NCI-H2081 treated with DMSO at 0.1 percent for 48 hours (cell line): Measurements from ENCODE around the gene SSC5D.

Experiments used
- DNase-seq: peaks from one replicate; lab custom pipeline; 2025; lab: John Stamatoyannopoulos, UW

Gene SSC5D

GRCh38 chr19:55536951-55537740, 48.9 kb downstream of the SSC5D start, which contains the start of gene SBK2:
SBK2 (minus strand) TSS chr19:55537133; CDS start chr19:55536294, 839 bp downstream.
- no peak for DNase-seq

GRCh38 chr19:55537741-55538111, 49.5 kb downstream of the SSC5D start:
- DNase-seq, result no peak

- DNase-seq, result no peak
These were observed 49.9 kb downstream of the SSC5D start for GRCh38 chr19:55538132-55538531.

DNA sequence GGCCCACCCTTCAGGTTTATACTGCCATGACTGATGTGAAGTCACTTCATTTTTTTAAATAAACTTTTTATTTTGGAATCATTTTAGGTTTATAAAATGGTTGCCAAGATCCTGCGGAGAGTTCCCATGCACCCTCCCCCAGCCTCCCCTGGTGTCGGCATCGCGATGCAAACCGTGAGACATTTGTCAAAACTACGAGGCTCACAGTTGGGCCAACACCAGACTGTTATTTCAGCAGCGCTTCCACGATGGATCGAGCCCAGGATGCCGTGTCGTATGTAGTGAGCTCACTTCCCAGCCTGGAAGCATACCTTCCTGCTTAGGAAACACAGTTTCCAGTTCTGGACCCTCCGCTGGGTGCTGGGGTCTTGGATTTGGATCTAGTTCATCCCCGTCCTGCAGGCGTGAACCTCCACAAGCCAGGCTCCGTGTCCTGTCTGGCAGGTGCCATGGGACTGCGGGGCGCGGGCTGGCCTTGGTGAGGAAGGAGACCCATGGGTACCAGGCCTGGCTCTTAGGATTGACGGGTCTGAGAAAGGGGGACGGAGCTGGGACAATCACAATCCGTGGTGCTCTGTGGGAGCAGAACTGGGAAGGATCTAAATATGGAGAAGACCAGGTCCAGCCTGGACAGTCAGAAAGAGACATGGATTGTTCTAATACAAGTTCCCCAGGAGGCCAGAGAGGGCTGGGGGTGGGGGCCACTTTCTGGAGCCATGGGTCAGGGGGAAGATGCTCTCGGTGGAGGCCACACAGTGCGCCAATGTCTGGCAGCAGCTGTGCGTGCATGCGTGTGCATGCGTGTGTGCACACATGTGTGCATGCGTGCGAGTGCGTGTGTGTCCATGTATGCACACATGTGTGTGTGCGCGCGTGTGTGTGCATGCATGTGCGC, 51.1 kb downstream of the SSC5D start:
- no peak for DNase-seq

- no peak for DNase-seq
These were observed 52.4 kb downstream of the SSC5D start for GRCh38 chr19:55540619-55541018.

GRCh38 chr19:55541091-55541490, 52.9 kb downstream of the SSC5D start:
- no peak for DNase-seq

GRCh38 chr19:55542292-55542855, 54.1 kb downstream of the SSC5D start:
- no peak for DNase-seq

- DNase-seq, result no peak
These were observed 55.3 kb downstream of the SSC5D start for GRCh38 chr19:55543567-55543966.

DNA sequence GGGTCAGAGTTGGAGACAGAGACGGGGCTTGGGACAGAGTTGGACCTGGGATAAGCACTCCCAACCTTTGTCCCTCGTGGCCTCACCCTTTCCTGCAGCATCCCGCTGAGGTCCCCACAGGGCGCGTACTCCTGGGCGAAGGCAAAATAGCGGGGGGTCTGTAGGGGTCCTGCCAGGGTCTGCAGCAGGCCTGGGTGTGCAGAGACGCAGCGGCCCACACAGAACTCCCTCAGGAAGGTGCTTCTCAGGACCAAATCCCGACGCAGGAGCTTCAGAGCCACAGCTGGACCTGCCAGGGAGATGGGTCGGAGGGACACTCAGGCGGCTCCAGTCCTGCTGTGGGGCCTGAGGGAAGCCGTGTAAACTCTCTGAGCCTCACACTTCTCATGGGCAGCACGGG, 55.8 kb downstream of the SSC5D start:
- no peak for DNase-seq

DNA sequence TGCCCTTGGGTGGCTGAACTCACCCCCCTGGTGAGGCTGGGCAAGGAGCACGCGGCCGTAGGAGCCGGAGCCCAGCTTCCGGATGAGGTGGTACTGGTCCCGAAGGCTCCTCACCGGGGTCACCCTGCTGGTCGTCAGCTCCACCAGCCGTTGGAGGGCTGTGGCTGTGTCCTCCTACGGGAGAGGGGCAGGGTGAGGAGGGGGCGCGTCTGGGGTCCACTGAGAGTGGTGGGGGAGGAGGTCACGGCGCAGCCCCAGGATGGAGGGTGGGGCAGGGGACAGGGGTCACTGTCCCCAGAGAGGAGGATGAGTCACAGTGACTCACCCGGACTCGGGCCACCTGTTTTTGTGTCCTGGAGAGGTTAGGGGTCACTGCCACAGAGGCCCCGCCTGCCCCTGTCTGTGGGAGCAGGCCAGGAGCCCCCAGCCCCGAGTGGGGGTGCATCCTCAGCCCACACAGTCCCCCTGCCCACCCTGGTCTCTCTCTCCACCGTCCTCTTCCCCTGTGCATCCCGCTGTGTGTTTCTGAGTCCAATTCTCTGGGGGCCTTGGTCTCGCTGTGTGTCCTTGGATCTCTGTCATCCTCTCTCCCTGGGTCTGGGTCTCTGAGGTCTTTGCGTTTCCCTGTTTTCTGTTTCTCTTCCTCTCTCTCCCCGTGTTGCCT, 56.7 kb downstream of the SSC5D start:
- DNase-seq, result no peak

DNA sequence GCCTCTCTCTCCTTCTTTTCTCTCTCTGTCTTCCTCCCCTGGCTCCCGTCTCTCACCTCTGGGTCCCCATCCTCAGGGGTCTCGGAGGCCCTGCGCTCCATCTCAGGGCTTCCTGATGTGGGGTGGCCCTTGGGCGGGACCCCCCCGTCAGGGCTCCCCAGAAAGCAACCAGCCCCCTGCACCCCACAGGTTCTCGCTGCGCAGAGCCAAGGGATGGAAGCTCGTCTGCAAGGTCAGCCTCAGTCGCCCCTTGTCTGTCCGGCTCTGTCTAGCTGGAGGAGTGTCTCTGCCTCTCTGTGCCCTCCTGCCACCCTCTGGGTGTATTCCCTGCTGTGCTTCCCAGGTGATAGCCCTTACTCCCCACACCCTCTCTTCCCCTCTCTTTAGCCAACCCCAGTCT, 57.2 kb downstream of the SSC5D start, which contains the start of gene SBK3:
SBK3 (minus strand) TSS at position 101 of the 400 bp plus-strand sequence; CDS start at position 101, 0 bp downstream.
- no peak for DNase-seq

DNA sequence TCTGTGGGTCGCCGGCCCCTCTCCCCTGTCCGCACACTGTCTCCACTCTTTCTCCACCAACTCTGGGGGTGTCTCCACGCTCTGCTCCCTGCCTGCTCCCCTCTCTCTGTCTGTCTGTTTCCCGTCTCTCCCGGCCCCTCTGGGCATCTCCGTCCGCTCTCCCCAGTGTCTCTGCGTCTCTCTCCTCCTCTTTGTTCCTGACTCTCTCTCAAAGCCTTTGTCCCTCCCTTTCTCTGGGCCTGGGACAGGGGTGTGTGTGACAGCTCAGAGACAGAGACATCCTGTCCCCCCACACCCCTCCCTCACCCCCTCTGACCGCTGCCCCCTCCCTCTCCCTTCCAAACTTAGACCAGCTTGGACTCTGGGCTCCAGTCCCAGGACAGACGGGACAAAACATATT, 57.8 kb downstream of the SSC5D start:
- DNase-seq, result no peak

DNA sequence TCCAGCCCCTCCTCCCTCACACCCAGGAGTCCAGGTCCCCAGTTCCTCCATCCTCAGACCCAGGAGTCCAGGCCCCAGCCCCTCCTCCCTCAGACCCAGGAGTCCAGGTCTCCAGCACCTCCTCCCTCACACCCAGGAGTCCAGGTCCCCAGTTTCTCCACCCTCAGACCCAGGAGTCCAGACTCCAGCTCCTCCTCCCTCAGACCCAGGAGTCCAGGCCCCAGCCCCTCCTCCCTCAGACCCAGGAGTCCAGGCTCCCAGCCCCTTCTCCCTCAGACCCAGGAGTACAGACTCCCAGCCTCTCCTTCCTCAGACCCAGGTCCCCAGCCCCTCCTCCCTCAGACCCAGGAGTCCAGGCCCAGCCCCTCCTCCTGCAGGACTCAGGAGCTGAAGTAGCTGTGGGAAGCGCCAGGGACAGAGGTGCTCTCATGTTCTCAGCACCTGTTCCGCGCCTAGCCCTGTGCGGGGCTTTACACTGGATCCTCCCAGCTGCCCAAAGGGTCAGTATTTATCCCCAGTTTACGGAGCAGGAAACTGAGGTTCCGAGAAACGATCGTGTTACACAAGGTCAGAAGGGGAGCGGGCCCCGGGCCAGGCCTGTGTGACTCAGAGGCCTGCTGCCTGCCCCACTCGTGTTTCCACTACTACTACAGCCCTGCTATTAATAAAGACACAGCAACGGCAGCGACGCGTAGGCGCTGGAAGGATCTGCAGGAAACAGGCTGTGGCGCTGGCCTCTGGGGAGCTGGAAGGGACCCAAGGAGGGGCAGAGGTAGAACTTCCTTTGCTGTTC, 58.8 kb downstream of the SSC5D start:
- no peak for DNase-seq

DNA sequence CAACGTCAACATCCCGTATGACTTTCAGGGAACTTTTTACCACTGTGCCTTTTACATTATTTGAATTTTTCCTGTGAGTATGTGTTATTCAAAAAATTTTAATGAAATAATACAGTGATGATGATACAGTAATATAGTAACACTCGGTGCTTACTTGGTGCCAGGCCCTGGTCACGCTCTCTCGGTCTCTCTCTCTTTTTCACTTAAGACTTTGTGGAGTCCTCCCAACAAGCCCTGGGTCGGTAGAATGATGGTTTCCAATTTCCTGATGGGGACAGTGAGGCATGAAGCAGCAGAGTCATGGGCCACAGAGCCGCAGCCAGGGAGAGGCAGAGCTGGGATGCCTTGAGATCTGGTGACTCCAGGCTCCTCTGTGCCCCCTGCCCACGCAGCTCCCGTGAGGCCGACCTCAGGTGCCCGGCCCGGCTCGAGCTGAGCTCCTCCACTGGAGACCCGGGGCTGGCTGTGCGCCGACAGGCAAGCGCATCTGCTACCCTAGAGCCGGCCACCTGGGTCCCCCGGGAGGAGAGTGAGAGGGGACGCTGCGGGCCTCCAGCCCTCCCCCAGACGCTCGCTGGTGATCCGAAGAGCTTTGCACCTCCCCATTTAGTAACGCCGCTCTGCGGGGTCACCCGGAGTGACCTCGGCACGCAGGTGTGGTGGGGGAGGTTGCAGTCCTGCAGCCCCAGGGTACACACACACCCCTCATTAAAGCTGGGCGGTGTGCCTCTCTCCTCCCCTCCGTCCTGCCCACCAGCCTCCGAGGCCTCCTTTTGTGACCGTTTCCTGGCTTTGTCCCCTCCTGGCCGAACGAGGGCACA, 61.5 kb downstream of the SSC5D start:
- DNase-seq, result no peak

DNA sequence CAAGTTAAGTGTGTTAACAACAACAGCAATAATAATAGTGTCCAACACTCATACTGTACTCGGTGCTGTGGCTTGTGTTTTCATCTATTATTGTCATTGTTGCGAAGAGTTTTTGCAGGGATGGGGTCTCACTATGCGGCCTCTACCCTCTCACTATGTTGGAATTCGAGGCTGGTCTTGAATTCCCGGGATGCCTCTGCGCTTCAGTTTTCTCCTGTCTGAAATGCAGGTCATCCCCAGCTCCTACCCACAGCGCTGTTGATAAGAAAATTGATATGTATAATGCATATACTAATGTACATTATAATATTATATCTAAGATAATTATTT, 62.0 kb downstream of the SSC5D start:
- DNase-seq, result no peak

DNA sequence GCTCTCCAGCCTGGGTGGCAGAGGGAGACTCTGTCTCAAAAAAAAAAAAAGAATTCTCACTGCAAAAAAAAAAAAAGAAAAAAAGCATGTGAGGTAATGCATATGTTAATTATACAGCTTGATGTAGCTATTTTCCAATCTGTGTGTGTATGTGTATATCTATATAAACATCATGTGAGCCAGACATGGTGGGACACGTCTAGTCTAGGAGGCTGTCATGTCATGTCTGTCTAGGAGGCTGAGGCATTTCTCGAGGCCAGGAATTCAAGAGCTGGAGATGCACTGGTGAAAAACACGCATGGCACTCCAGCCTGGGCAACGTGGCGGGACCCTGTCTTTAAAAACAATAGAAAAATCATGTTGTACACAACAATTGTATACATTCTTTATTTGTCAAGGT, 64.0 kb downstream of the SSC5D start:
- no peak for DNase-seq

GRCh38 chr19:55552620-55553019, 64.4 kb downstream of the SSC5D start:
- DNase-seq, result no peak

GRCh38 chr19:55553217-55554182, 65.3 kb downstream of the SSC5D start:
- DNase-seq, result no peak

- DNase-seq, result no peak
These were observed 66.1 kb downstream of the SSC5D start for GRCh38 chr19:55554302-55554701.
